Activated CD8-positive, alpha-beta T cell treated with anti-CD3 and anti-CD28 coated beads, Interleukin-2, amount 10 ng/mL, durations not matched to agents 7 days and 5 days (primary cell): ENCODE measurements around the gene PAX7. TPM values are rescaled to one million over a fixed set of nuclear protein-coding genes. Genes with fewer than 3 reads are reported as not detected.

Source experiments
- ATAC-seq: fragments of 150-1000 bp; cut with Tn5 transposase; one replicate; pipeline ENCODE4 v1.10.0; 2021; ENCODE audit warnings: moderate library complexity
- CTCF ChIA-PET: fragments of 350-600 bp; sonication (Branson Sonifier 250); formaldehyde crosslinking; loops from one replicate; lab custom pipeline; 2021; ENCODE audit warnings: antibody characterized with exemption; lab: Charles Lee
- POLR2A ChIA-PET: fragments of 350-600 bp; sonication (Branson Sonifier 250); formaldehyde crosslinking; loops from one replicate; lab custom pipeline; 2021; ENCODE audit warnings: antibody characterized with exemption; lab: Charles Lee
- DNase-seq: peaks from one replicate; pipeline ENCODE4 v3.0.0-alpha.2; 2020
- H3K27ac Mint-ChIP-seq: one replicate; pipeline ENCODE4 v1.8.0; 2021; ENCODE audit warnings: mild to moderate bottlenecking, mixed read lengths
- H3K27me3 Mint-ChIP-seq: one replicate; pipeline ENCODE4 v1.8.0; 2021; ENCODE audit warnings: low read depth, mixed read lengths
- H3K36me3 Mint-ChIP-seq: one replicate; pipeline ENCODE4 v1.8.0; 2021; ENCODE audit warnings: low read depth, mixed read lengths
- H3K4me1 Mint-ChIP-seq: one replicate; pipeline ENCODE4 v1.8.0; 2021; ENCODE audit warnings: low read depth, mixed read lengths
- H3K4me3 Mint-ChIP-seq: one replicate; pipeline ENCODE4 v1.8.0; 2021; ENCODE audit warnings: mild to moderate bottlenecking, mixed read lengths
- H3K9me3 Mint-ChIP-seq: one replicate; pipeline ENCODE4 v1.8.0; 2022; ENCODE audit warnings: mixed read lengths; ENCODE audit not compliant: insufficient read depth
- total RNA-seq, 2 experiments: library from RNA; stranded (reverse); gene quantifications; one replicate each; pipeline ENCODE4 v1.2.3, GENCODE V29; 2021

PAX7 gene
- total RNA-seq, 2 experiments from 2014 or later: not detected

GRCh38 chr1:18786149-18786548 lies 155.5 kb downstream of the PAX7 start:
- no peaks in the 10 kb centered on the region for H3K9me3 Mint-ChIP-seq
- peaks cover 16% of the 10 kb centered on the region for H3K27me3 Mint-ChIP-seq
- no peak for ATAC-seq
- H3K36me3 Mint-ChIP-seq: no peaks in the 10 kb centered on the region
- H3K4me3 Mint-ChIP-seq: no peak overlapping the region
- POLR2A ChIA-PET: no interaction called here
- H3K4me1 Mint-ChIP-seq: no peaks in the 10 kb centered on the region
- CTCF ChIA-PET: no interaction called here
- no peak overlapping the region for H3K27ac Mint-ChIP-seq
- DNase-seq: no peak

GRCh38 chr1:18787825-18788385 lies 157.3 kb downstream of the PAX7 start:
- ChIA-PET POLR2A (no interaction called here), CTCF (no interaction called here)
- Mint-ChIP-seq H3K4me1 (no peaks in the 10 kb centered on the region), H3K9me3 (no peaks in the 10 kb centered on the region), H3K4me3 (no peak overlapping the region), H3K27ac (no peak overlapping the region), H3K27me3 (peaks cover 16% of the 10 kb centered on the region), H3K36me3 (no peaks in the 10 kb centered on the region)
- DNase-seq: no peak
- no peak for ATAC-seq

DNA sequence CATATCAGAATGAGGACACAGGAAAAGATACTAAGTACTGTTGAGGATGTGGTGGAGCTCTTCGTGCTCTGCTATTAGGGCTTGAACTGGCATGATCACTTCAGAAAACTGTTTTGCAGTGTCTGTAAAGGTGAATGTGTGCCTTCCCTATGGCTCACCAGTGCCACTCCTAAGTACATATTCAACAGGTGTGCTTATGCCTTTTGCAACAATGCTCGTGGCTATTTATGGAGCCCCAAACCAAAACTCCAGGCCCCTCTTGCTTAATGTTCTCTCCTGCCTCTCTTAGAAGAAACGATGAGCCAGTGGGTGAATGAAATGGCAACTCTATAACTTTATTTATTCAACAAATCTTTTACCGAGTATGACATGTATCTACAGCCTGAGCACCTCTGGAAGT lies 158.6 kb downstream of the PAX7 start:
- POLR2A ChIA-PET: no interaction called here
- peaks cover 19% of the 10 kb centered on the region for H3K27me3 Mint-ChIP-seq
- H3K4me1 Mint-ChIP-seq: no peaks in the 10 kb centered on the region
- no peak overlapping the region for H3K4me3 Mint-ChIP-seq
- no peak overlapping the region for H3K27ac Mint-ChIP-seq
- DNase-seq (no peak), ATAC-seq (no peak)
- H3K36me3 Mint-ChIP-seq: no peaks in the 10 kb centered on the region
- no peaks in the 10 kb centered on the region for H3K9me3 Mint-ChIP-seq
- CTCF ChIA-PET: no interaction called here

- no peak for ATAC-seq
- CTCF ChIA-PET: no interaction called here
Observed at GRCh38 chr1:18792747-18793146, 162.1 kb downstream of the PAX7 start.

GRCh38 chr1:18793164-18793563 lies 162.5 kb downstream of the PAX7 start:
- no peak for DNase-seq
- no peak for ATAC-seq
- Mint-ChIP-seq H3K9me3 (no peaks in the 10 kb centered on the region), H3K4me3 (no peak overlapping the region), H3K4me1 (no peaks in the 10 kb centered on the region), H3K27me3 (peaks cover 15% of the 10 kb centered on the region), H3K36me3 (no peaks in the 10 kb centered on the region), H3K27ac (no peak overlapping the region)
- CTCF ChIA-PET: interaction anchor here (1.1 kb wide), 1 partner anchor 82 kb away, joined by 3 read pairs; no protein-coding TSS in a partner anchor
- POLR2A ChIA-PET: no interaction called here

More at GRCh38 chr1:18792747-18793146, 162.1 kb downstream of the PAX7 start:
- Mint-ChIP-seq H3K27me3 (peaks cover 15% of the 10 kb centered on the region), H3K4me3 (no peak overlapping the region), H3K27ac (no peak overlapping the region), H3K36me3 (no peaks in the 10 kb centered on the region), H3K9me3 (no peaks in the 10 kb centered on the region), H3K4me1 (no peaks in the 10 kb centered on the region)
- POLR2A ChIA-PET: no interaction called here
- DNase-seq: no peak

DNA sequence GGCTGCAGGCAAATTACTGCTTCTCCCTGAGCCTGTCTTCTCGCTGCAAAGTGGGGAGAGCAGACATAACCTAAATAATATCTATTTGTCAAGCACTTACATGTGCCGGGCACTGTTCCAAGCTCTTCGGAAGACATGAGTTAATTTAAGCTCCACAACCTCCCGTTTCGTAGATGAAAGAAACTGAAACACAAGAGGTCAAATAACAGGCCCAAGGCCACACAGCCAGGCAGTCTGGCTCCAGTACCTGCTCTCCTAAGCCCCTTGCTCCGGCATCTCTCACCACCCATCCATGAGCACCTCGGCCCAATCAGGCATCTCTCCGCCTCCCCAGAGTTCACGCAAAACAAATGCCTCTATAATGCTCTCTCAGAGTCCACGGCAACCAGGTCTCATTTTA lies 163.4 kb downstream of the PAX7 start:
- no peak overlapping the region for H3K27ac Mint-ChIP-seq
- ATAC-seq (no peak), DNase-seq (no peak)
- no peaks in the 10 kb centered on the region for H3K36me3 Mint-ChIP-seq
- CTCF ChIA-PET: interaction anchor here (1.1 kb wide), 1 partner anchor 81 kb away, joined by 3 read pairs; no protein-coding TSS in a partner anchor
- H3K4me3 Mint-ChIP-seq: no peak overlapping the region
- POLR2A ChIA-PET: no interaction called here
- H3K9me3 Mint-ChIP-seq: no peaks in the 10 kb centered on the region
- H3K4me1 Mint-ChIP-seq: no peaks in the 10 kb centered on the region
- peaks cover 12% of the 10 kb centered on the region for H3K27me3 Mint-ChIP-seq

GRCh38 chr1:18794561-18794960 lies 163.9 kb downstream of the PAX7 start:
- ChIA-PET POLR2A (no interaction called here), CTCF (interaction anchor here (0.6 to 1.1 kb wide), 2 partner anchors 81 to 1501 kb away, joined by 3 read pairs; no protein-coding TSS in a partner anchor)
- Mint-ChIP-seq H3K9me3 (no peaks in the 10 kb centered on the region), H3K4me3 (no peak overlapping the region), H3K4me1 (no peaks in the 10 kb centered on the region), H3K36me3 (no peaks in the 10 kb centered on the region), H3K27me3 (peaks cover 11% of the 10 kb centered on the region), H3K27ac (no peak overlapping the region)
- ATAC-seq (no peak), DNase-seq (no peak)

DNA sequence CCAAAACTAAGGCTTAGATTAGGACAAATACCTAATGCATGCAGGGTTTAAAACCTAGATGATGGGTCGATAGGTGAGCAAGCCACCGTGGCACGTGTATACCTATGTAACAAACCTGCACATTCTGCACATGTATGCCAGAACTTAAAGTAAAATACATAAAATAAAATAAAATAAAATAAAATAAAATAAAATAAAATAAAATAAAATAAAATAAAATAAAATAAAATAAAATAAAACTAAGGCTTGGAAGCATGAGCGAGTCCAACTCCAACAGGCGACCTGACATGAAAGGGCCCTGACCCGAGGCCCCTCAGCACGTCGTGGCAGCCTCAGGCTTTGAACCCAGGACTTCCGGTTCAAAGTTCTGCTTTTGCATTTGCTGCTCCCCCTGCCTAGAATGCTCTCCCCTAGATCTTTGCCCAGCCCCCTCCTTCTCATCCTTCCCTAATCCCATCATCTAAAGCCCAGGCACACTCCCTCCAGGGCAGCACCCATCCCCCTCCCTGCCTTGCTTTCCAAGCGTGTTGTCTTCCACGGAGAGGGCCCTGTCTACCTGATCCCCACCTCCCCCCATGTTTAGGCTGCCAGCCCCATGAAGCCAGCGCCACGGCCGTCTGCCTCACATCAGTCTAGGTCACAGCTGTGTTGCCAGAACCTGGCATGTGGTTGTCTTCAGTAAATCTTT lies 164.5 kb downstream of the PAX7 start:
- no peak for DNase-seq
- no peaks in the 10 kb centered on the region for H3K4me1 Mint-ChIP-seq
- ChIA-PET POLR2A (interaction anchor here (0.7 kb wide), 1 partner anchor 14 kb away, joined by 3 read pairs; no protein-coding TSS in a partner anchor), CTCF (interaction anchor here (0.6 kb wide), 1 partner anchor 1502 kb away, joined by 3 read pairs; no protein-coding TSS in a partner anchor)
- no peak for ATAC-seq
- H3K27me3 Mint-ChIP-seq: peaks cover 7% of the 10 kb centered on the region
- no peaks in the 10 kb centered on the region for H3K36me3 Mint-ChIP-seq
- H3K4me3 Mint-ChIP-seq: no peak overlapping the region
- no peaks in the 10 kb centered on the region for H3K9me3 Mint-ChIP-seq
- no peak overlapping the region for H3K27ac Mint-ChIP-seq

DNA sequence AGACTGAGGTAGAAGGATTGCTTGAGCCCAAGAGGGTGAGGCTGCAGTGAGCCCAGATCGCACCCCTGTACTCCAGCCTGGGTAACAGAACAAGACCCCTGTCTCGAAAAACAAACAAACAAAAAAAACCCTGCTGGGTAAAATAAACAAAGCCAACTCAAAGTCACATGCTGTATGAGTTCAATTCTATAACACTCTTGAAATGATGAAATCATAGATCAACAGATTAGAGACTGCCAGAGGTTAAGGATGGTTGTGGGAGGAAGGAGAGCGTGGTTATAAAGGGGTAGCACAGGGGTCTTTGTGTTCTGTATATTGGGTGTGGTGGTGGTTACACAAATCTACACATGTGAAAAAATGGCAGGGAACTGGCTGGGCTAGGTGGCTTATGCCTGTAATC lies 166.3 kb downstream of the PAX7 start:
- no peaks in the 10 kb centered on the region for H3K36me3 Mint-ChIP-seq
- no peak for DNase-seq
- no peak overlapping the region for H3K27ac Mint-ChIP-seq
- no peaks in the 10 kb centered on the region for H3K9me3 Mint-ChIP-seq
- H3K27me3 Mint-ChIP-seq: peaks cover 2% of the 10 kb centered on the region
- CTCF ChIA-PET: no interaction called here
- no peak for ATAC-seq
- H3K4me1 Mint-ChIP-seq: no peaks in the 10 kb centered on the region
- POLR2A ChIA-PET: no interaction called here
- no peak overlapping the region for H3K4me3 Mint-ChIP-seq

Other genes starting within 250 kb of the PAX7 start
- not detected for gene KLHDC7A, start 149.9 kb upstream of the PAX7 start, total RNA-seq
- gene TAS1R2, start 228.8 kb downstream of the PAX7 start, total RNA-seq: not detected